RCC 7860 (cell line): ENCODE data around the gene ATRNL1.
A peak's percentile ranks its signal among the peaks of the same experiment; 100 is the strongest.

Experiments used
- DNase-seq: peaks from one replicate; pipeline ENCODE4 v3.0.0-alpha.2; 2015; ENCODE audit warnings: low spot score
- FAIRE-seq: peaks from 2 replicates; lab custom pipeline; 2012; peaks lifted over from hg19 to GRCh38; lab: Jason Lieb, UNC

The ATRNL1 gene, protein sequence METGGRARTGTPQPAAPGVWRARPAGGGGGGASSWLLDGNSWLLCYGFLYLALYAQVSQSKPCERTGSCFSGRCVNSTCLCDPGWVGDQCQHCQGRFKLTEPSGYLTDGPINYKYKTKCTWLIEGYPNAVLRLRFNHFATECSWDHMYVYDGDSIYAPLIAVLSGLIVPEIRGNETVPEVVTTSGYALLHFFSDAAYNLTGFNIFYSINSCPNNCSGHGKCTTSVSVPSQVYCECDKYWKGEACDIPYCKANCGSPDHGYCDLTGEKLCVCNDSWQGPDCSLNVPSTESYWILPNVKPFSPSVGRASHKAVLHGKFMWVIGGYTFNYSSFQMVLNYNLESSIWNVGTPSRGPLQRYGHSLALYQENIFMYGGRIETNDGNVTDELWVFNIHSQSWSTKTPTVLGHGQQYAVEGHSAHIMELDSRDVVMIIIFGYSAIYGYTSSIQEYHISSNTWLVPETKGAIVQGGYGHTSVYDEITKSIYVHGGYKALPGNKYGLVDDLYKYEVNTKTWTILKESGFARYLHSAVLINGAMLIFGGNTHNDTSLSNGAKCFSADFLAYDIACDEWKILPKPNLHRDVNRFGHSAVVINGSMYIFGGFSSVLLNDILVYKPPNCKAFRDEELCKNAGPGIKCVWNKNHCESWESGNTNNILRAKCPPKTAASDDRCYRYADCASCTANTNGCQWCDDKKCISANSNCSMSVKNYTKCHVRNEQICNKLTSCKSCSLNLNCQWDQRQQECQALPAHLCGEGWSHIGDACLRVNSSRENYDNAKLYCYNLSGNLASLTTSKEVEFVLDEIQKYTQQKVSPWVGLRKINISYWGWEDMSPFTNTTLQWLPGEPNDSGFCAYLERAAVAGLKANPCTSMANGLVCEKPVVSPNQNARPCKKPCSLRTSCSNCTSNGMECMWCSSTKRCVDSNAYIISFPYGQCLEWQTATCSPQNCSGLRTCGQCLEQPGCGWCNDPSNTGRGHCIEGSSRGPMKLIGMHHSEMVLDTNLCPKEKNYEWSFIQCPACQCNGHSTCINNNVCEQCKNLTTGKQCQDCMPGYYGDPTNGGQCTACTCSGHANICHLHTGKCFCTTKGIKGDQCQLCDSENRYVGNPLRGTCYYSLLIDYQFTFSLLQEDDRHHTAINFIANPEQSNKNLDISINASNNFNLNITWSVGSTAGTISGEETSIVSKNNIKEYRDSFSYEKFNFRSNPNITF (N-terminal part only)

DNA sequence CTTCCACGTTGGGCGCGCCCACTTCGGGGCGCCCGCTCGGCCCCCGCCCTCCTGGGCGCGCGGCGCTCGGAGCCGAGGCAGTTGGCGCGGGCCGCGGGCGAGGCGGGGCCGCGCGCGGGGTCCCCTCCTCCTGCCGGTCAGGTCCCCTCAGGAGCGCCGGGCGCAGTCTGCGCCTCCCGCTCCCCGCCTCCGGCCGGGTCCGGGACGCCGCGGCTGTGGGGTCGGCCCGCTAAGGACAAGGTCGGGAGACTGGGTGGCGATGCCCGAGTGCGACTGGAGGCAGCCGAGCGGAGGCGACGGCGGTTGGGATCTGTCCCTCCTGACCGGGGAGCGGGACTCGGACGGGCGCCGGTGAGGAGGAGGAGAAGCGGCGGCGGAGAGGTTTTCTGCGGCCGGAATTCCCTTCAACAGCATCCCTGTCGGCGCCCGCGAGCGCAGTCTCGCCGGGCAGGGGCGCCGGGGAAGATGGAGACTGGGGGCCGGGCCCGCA lies at the start of gene ATRNL1:
Gene ATRNL1, plus strand, starts transcription at position 80 of the 490 bp plus-strand sequence. Its CDS starts 386 bp downstream, at position 466.
- no peak for DNase-seq
- no peak for FAIRE-seq

DNA sequence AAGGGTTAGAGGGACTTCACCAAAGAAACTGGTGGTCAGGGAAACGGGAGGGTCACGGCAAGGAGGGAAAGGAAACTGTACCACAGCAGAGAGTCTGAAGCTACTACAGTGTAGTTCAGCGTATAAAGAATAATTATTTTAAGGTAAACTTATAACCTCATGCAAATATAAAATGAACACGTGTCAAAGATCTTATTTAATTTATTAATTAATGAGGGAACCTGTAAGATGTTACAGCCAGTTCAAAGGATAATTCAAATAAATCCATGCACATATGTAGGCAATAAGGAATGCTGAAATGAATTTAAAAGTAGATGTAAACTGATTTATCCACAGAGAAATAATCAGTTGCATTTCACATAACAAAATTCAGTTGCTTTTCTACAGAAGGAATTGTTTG lies 49.4 kb upstream of the ATRNL1 start:
- no peak for FAIRE-seq
- DNase-seq: no peak

DNA sequence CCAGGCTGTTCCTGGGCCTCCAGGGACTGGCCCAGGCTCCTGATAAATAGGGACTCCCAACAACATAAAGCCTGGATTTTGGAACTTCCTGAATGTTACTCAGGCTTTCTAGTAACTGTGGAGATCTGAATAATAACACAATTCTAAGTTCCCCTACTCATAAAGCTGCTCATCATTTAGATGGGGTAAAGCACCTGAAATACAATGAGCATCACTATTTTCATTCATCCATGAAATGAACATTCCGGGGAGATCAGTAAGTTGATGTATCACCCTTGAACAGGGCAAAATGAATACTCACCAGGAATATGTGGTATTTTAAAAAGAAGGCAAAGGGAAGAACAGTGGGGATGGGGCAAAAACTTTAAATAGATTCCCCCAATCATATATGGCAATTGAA lies 48.3 kb upstream of the ATRNL1 start:
- no peak for FAIRE-seq

DNA sequence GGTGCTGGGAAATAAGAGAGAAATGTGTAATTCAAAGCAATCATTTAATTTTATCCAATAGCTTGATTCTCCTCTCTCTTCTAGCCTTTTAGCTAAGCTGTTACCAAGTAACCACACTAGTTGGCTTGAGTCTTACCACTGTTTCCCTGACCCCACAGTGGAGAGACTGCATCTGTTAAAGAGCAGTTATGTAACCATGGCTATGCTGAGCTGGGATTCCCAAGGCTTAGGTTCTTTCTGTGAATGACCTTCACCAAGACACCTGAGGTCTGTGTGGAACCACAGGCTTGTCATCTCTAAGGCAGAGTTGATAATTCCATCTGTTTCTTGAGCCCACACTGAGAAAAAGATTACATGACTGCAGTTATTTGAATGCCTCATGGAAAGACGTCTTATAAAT lies 47.7 kb upstream of the ATRNL1 start:
- FAIRE-seq (no peak), DNase-seq (no peak)

More for the DNA sequence above, 48.3 kb upstream of the ATRNL1 start:
- DNase-seq: no peak

DNA sequence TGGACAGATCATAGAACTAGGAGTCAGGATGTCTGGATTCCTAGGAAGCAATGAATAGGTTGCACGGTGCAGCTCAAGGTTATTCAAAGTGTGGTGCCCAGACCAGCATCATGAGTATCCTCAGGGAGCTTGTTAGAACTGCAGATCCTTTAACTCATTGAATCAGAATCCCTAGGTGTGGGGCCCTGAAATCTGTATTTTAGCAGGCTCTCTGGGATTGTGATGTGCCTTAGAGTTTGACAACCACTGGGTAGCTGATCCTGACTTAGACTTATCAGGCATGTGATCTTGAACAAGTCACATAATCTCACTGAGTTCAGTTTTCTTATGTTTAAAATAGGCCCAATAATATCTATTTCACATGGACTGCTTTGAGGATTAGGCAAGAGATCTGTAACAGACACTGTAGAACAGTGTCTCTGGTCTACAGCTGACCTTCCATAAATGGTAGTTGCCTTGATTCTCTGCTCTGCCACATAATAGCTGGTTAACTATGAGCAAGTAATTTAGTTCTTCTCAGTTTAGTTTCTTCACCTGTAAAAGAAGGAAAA lies 46.4 kb upstream of the ATRNL1 start:
- FAIRE-seq: no peak
- DNase-seq: no peak

DNA sequence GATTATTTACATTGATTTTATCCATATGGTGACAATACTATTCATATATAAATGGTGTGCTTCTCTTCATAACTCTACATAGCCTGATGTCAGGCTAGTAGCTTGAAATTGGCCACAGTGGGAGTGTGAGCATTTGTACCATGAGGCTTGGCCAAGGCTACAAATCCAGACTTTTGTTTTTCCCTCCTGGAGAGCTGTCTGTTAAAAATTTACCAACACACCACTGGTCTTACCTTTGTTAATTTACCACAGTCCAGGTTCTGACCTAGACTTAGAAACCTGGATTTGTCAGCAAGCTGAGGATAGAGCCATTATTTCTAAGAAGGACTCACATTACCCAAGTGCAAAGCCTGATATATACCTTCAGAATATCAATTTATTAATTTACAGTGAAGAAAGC lies 45.5 kb upstream of the ATRNL1 start:
- DNase-seq (no peak), FAIRE-seq (no peak)

DNA sequence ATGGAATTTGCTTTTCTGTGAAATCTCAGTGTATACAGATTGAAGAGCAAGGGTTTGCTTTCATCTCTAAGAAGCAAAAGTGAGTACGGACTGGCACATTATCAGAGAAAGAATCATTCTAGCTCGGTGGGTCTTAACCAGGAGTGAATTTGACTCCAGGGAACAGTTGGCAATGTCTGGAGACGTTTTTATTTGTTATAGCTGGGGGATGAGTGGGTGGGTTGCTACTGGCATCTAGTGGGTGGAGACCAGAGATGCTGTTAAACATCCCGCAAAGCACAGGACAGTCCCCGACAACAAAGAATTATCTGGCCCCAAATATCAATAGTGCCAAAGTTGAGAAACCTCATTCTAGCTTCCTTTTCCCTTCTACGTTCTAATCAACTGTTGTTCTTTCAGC lies 43.8 kb upstream of the ATRNL1 start:
- DNase-seq (no peak), FAIRE-seq (no peak)

DNA sequence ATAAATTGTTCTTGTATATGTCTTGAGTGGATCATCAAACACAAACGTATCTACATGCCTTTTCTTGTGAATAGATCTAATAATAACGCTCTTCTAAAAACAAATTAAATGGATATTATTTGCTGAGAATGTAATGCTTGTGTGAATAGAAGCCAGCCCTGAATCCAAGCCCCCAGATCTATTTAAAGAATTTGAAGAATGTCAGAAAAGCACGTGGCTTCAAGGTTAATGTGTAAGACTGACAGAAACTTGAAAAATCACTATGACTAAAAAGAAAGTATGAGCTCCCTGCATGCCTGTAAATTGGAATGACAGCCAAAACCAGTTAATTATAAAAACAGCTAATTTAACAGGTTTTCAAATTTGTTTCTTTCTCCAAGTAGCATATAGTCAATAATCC lies 43.2 kb upstream of the ATRNL1 start:
- peak; percentile 44 for DNase-seq

DNA sequence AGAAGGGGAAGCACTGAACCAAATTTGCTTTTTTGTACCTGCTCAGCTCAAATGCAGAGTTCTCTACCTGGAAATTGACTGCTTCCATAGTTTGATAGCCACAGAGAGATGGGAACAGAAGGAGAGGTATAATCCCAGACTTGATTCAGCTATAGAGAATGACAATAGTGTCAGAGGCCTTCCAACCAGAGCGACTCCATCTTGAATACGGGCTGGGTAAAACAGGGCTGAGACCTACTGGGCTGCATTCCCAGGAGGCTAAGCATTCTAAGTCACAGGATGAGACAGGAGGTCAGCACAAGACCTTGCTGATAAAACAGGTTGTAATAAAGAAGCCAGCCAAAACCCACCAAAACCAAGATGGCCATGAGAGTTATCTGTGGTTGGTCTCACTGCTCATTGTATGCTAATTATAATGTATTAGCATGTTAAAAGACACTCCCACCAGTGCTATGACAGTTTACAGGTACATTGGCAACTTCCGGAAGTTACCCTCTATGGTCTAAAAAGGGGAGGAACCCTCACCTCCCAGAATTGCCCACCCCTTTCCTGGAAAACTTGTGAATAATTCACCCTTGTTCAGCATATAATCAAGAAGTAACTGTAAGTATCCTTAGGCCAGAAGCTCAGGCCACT lies 42.7 kb upstream of the ATRNL1 start:
- FAIRE-seq (no peak), DNase-seq (no peak)

More for the DNA sequence above, 43.2 kb upstream of the ATRNL1 start:
- peak; percentile 86 for FAIRE-seq

DNA sequence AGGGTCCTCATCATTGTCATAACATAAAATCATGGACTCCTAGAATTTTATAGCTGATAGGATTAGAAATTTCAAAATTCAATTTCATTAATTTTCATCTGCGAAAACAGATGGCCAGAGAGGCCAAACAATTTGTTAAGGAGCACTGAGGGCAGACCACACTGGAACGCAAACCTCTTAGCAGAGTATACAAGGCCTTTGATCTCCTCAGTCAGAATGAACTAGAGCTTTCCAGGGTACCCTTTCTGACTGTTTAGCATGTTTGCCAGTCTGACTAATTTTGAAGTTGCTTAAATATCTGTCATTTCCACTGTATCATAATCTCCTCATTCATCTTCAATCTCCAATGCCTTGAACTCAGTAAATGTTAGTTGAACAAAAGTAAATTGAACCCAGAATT lies 41.9 kb upstream of the ATRNL1 start:
- no peak for DNase-seq
- no peak for FAIRE-seq

DNA sequence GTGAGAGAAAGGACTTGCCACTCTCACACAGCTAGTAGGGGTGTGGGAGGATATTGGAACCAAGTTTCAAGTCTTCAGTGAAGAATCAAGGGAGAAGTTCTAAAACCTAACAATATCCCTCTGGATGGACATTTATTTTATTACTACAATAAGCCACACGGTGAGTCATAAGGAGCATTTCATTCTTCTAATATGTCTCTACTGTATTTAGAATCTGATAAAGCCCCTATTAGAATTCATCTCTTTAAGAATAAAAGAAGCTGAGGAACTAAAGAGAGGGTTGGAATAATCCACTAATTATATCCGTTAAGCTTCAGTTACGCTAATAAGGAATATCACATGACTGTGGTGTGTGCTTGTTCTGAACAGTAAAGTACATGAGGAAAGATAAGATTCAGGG lies 40.9 kb upstream of the ATRNL1 start:
- DNase-seq (no peak), FAIRE-seq (no peak)

DNA sequence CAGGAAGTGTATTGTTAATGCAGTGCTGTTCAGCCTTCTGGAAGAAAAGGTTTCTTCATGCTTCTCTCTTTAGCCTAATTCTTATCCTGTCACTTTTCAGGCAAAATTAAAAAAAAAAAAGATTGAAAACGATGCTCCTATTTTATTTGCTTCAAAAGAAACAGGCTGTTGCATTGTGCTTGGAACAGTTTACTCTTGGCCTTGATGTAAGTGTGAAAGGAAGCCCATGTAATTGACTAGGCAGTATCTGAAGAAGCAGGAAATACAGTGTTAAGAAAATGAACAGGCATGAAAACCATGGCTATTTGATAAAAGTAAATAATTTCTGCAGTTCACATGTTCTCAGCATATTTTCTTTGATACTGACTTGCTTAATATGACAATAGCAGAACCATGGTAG lies 40.4 kb upstream of the ATRNL1 start:
- no peak for FAIRE-seq
- no peak for DNase-seq

DNA sequence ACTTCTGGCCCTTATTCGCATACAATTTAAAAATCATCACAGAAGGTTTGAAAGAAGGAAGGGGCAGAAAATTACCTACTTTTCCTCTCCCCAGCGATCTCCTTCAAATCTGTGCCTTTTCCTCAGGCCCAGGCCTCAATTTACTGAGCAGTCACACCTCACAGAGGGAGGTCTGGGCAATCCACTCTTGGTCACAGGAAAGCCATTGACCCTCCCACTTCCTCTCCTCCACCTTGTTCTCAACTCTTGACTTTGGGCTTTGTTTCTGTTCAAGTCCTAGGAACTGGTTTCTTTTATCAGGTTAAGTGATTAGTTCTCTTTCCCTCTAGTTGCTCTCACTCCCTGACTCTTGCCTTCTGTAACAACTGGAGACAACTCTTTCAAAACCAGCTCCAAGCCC lies 37.0 kb upstream of the ATRNL1 start:
- DNase-seq (no peak), FAIRE-seq (no peak)

DNA sequence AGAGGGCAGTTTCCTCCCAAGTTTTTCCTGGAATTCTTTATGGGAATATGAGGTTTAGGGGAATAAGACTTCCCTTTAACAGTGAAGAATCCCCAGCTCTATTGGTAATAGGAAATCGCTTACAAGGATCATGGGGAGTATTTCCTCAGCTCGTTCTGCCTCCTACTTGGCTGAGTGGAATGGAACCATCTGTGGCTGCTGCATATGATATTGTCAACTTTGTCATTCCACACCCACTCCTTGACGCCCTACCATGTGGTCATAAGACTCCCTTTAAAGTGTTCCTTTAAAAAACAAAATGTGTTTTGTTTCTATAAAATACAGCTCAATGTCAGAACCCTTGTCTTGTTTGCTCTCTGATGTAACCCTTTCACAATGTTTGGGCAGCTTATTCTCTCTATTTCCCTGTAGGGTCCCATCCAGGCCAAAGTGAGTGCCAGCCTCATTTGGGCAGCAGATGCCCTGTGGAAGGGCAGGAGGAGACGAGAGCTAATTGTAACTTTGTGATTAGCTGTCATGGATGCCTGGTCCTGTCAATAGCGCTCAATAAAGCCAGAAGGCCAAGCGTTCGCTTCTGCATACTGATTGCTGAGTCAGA lies 33.8 kb upstream of the ATRNL1 start:
- no peak for DNase-seq
- FAIRE-seq: no peak

DNA sequence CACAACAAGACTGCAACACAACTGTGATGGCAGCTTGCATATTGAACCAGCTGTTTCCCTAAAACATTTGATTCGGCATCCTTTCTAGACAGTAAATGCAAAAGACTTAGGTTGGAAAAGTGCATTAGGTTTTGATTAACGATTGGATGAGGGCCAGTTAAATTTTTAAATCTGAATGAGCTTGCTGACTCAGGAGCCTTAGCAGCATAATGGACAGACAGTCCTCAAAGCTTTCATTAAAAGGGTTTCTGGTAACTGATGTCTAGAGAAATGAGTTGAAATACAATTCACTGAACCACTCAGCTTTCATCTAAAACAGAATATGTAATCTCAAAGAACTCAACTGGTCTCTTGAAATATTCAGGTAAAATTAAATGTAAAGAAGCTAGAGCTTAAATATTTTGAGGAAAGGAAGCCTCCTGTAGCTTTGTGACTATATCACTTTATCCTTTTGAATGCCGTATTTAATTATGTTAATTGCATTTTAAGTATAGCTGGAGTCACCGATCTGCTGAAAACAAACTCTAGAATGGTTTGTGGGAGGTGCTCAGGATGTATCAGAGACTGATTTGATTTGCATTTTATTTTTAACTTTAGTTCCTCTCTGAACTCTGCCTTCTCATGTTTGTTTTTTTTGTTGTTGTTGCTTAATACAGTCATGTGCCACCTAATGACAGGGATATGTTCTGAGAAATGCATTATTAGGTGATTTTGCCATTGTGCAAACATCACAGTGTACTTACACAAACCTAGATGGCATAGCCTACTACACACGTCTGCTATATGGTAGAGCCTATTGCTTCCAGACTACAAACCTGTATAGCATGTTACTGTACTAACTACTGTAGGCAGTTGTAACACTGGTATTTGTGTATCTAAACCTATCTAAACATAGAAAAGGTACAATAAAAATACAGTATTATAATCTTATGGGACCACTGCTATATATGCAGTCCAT lies 29.2 kb upstream of the ATRNL1 start:
- no peak for FAIRE-seq

DNA sequence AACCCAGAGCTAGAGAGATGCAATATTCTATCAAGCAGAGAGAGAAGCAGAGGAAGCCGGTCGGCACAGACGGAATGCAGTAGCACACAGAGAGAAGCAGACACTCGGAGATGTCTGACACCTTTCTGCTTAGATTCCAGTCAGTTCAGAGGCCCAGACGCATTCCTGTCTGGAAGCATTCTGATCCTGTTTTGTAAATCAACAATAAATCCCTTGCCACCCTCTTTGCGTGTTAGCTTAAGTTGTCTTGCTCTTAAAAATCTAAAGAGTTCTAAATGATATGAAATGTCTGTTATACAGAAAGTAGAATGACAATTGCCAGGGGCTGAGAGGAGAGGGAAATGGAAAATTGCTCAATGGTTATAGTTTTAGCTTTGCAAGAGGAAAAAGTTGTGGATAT lies 27.4 kb upstream of the ATRNL1 start:
- DNase-seq (no peak), FAIRE-seq (no peak)

More for the DNA sequence above, 29.2 kb upstream of the ATRNL1 start:
- DNase-seq: no peak

DNA sequence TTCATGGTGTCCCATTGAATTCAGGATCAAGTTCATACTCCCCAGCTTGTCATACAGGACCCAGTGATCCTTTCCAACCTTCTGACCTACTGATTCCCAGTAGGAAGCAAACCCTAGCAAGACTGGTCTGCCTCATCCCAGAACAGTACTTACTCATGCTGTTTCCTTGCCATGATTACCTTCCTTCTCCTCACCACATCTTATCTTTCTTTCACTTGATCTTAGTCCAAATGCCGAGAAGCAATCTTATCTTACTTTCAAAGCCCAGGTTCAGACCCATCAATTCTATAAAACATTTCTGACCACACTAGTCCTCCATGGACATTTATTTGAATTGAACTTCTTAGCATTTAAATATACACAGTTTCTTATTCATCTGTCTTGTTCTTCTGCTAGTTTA lies 26.6 kb upstream of the ATRNL1 start:
- DNase-seq (no peak), FAIRE-seq (no peak)

DNA sequence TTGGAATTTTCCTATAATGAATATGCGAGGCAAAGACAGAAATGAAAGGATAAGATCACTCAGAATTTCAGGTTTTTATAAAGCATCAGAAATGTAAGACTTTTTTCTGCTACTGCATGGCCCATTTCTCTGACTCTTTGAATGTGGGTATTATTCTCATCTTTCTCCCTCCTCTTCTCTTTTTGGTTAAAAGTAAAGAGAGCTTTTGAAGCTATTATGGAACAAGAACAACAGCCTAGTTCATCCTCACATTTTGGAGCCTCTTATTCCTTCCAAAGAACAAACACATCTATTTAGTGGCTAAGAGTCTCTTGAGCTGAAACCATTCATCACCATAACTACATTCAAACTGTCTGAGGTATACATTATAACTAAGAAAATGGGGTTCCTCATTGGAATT lies 19.4 kb upstream of the ATRNL1 start:
- FAIRE-seq: no peak
- DNase-seq: no peak

DNA sequence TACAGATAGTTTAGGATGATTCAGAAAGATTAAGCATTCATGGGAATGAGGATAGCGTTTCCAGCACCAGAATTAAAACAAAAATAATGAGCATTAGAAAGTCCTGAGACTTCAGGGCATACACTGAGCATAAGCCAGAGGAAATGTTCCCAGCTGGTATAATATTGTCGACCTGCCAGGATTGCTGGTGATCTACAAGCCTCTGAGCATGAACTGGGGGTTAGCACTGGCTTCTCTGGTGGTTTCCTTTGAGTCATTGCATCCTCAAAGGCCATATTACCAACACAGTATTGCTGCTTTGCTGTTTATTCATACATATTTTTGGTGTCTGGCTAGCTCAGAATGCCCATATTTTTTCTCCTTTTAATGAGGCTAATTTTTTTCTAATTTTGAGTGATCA lies 10.7 kb upstream of the ATRNL1 start:
- FAIRE-seq: no peak

More for the DNA sequence above, 10.7 kb upstream of the ATRNL1 start:
- no peak for DNase-seq
